Neural cell (in vitro differentiated cells): ENCODE data around the gene PROX2. TPM values are rescaled to one million over a fixed set of nuclear protein-coding genes. Genes with fewer than 3 reads are reported as not detected.

ENCODE experiments used
- H2AFZ ChIP-seq: fragments of 200-600, 300-800 bp; sonication (generic), shearing (Covaris generic); 2 replicates; pipeline ENCODE4 v1.6.0; 2014; ENCODE audit warnings: low read depth, mild to moderate bottlenecking, antibody characterized with exemption, low read length, moderate library complexity
- H3F3A ChIP-seq: fragments of 200-600 bp; shearing (Covaris generic); 2 replicates; pipeline ENCODE4 v1.6.1; 2016; ENCODE audit warnings: mild to moderate bottlenecking, moderate library complexity, mixed read lengths, antibody characterized with exemption, low read length; ENCODE audit not compliant: insufficient read depth, poor library complexity, severe bottlenecking
- H3K27ac ChIP-seq: fragments of 200-600, 300-800 bp; sonication (generic), shearing (Covaris generic); 2 replicates; pipeline ENCODE4 v1.5.1; 2014; ENCODE audit warnings: mild to moderate bottlenecking, low read length, moderate library complexity
- H3K27me3 ChIP-seq: fragments of 300-800, 200-600 bp; sonication (generic), shearing (Covaris generic); 2 replicates; pipeline ENCODE4 v1.6.0; 2014; ENCODE audit warnings: mild to moderate bottlenecking, low read depth, low read length, moderate library complexity; ENCODE audit not compliant: insufficient read depth
- H3K36me3 ChIP-seq: fragments of 300-800, 200-600 bp; sonication (generic), shearing (Covaris generic); 2 replicates; pipeline ENCODE4 v1.5.1; 2014; ENCODE audit warnings: mild to moderate bottlenecking, antibody characterized with exemption, low read length, moderate library complexity; ENCODE audit not compliant: insufficient read depth
- H3K4me2 ChIP-seq: fragments of 300-800, 200-600 bp; sonication (generic), shearing (Covaris generic); 2 replicates; pipeline ENCODE4 v1.6.0; 2014; ENCODE audit warnings: mild to moderate bottlenecking, low read length
- H3K4me3 ChIP-seq: fragments of 300-800, 200-600 bp; sonication (generic), shearing (Covaris generic); 2 replicates; pipeline ENCODE4 v1.5.1; 2014; ENCODE audit warnings: mild to moderate bottlenecking, low read length, moderate library complexity
- H3K79me2 ChIP-seq: fragments of 200-600 bp; shearing (Covaris generic); replicated peaks from 2 replicates; pipeline ENCODE4 v1.6.0; 2014; ENCODE audit warnings: mild to moderate bottlenecking, low read length, moderate library complexity; ENCODE audit not compliant: insufficient read depth
- H3K9ac ChIP-seq: fragments of 300-800, 200-600 bp; sonication (generic), shearing (Covaris generic); 2 replicates; pipeline ENCODE4 v1.6.1; 2016; ENCODE audit warnings: mild to moderate bottlenecking, low read length, mixed read lengths
- H3K9me2 ChIP-seq: fragments of 200-600 bp; shearing (Covaris generic); 2 replicates; pipeline ENCODE4 v1.6.1; 2016; ENCODE audit warnings: mild to moderate bottlenecking, low read length, mixed read lengths; ENCODE audit not compliant: insufficient read depth
- H3K9me3 ChIP-seq: fragments of 200-600, 300-800 bp; sonication (generic), shearing (Covaris generic); 2 replicates; pipeline ENCODE4 v1.6.1; 2016; ENCODE audit warnings: mild to moderate bottlenecking, mixed run types, low read length, moderate library complexity, mixed read lengths
- H4K20me1 ChIP-seq: fragments of 200-600 bp; shearing (Covaris generic); 2 replicates; pipeline ENCODE4 v1.6.1; 2016; ENCODE audit warnings: mild to moderate bottlenecking, mixed run types; ENCODE audit not compliant: insufficient read depth
- CTCF ChIP-seq: fragments of 450-650 bp; IDR thresholded peaks from 2 replicates; pipeline ENCODE4 v1.5.1; 2014; ENCODE audit warnings: antibody characterized with exemption, mild to moderate bottlenecking, moderate library complexity; ENCODE audit not compliant: poor library complexity, severe bottlenecking
- EP300 ChIP-seq: fragments of 450-650 bp; conservative IDR thresholded peaks from 2 replicates; pipeline ENCODE4 v1.6.1; 2014; ENCODE audit warnings: antibody characterized with exemption, mild to moderate bottlenecking, moderate library complexity; ENCODE audit not compliant: poor library complexity, severe bottlenecking
- EZH2 ChIP-seq: fragments of 200-600, 300-800 bp; shearing (Covaris generic), sonication (generic); IDR thresholded peaks from 2 replicates; pipeline ENCODE4 v1.6.1; 2014; ENCODE audit warnings: antibody characterized with exemption, low read length, borderline replicate concordance, mild to moderate bottlenecking; ENCODE audit not compliant: insufficient read depth, poor library complexity, severe bottlenecking
- MXI1 ChIP-seq: fragments of 450-650 bp; conservative IDR thresholded peaks from 2 replicates; pipeline ENCODE4 v1.6.1; 2014; ENCODE audit warnings: antibody characterized with exemption, mild to moderate bottlenecking; ENCODE audit not compliant: poor library complexity, severe bottlenecking
- POLR2AphosphoS5 ChIP-seq: IDR thresholded peaks from 2 replicates; pipeline ENCODE4 v1.6.1; 2012
- RAD21 ChIP-seq: fragments of 450-650 bp; conservative IDR thresholded peaks from 2 replicates; pipeline ENCODE4 v1.6.1; 2014; ENCODE audit warnings: antibody characterized with exemption, mild to moderate bottlenecking, moderate library complexity
- REST ChIP-seq: IDR thresholded peaks from 2 replicates; pipeline ENCODE4 v1.6.1; 2012; ENCODE audit warnings: borderline replicate concordance
- SMC3 ChIP-seq: fragments of 450-650 bp; conservative IDR thresholded peaks from 2 replicates; pipeline ENCODE4 v1.6.1; 2014; ENCODE audit warnings: antibody characterized with exemption, mild to moderate bottlenecking, moderate library complexity; ENCODE audit not compliant: poor library complexity
- TAF1 ChIP-seq: IDR thresholded peaks from 2 replicates; pipeline ENCODE4 v1.6.1; 2012; ENCODE audit warnings: low read depth
- polyA plus RNA-seq: library from polyadenylated mRNA; depleted of rRNA; stranded (reverse); fragments of >200 nt; gene quantifications from 2 replicates; pipeline ENCODE4 v1.2.3, GENCODE V29; 2014

The PROX2 gene
- polyA plus RNA-seq, 1 donor from 2014 or later, result not detected

- no peak for TF ChIP-seq POLR2AphosphoS5
- Histone ChIP-seq H3K4me2 (no peak overlapping the region), H3K9me2 (no peaks in the 10 kb centered on the region), H3K27ac (no peak overlapping the region), H2AFZ (no peak overlapping the region), H3K27me3 (no peaks in the 10 kb centered on the region), H4K20me1 (no peaks in the 10 kb centered on the region), H3F3A (no peaks in the 10 kb centered on the region), H3K9ac (no peak overlapping the region), H3K36me3 (no peaks in the 10 kb centered on the region), H3K79me2 (no peaks in the 10 kb centered on the region), H3K9me3 (no peaks in the 10 kb centered on the region), H3K4me3 (peak overlapping the region; percentile 21)
Observed at GRCh38 chr14:74921053-74921620, 45.2 kb upstream of the PROX2 start.

- no peaks in the 10 kb centered on the region for H4K20me1 ChIP-seq
- no peak overlapping the region for H2AFZ ChIP-seq
- no peak overlapping the region for H3K4me2 ChIP-seq
- no peak overlapping the region for H3K9ac ChIP-seq
- no peaks in the 10 kb centered on the region for H3K27me3 ChIP-seq
- TF ChIP-seq SMC3, result no peak
- TF ChIP-seq EP300, result no peak
- TF ChIP-seq POLR2AphosphoS5, result no peak
- no peak for TF ChIP-seq MXI1
- TF ChIP-seq TAF1, result no peak
- TF ChIP-seq CTCF, result no peak
- TF ChIP-seq EZH2, result no peak
- no peak for TF ChIP-seq RAD21
- TF ChIP-seq REST, result no peak
- no peak overlapping the region for H3K4me3 ChIP-seq
- H3K9me2 ChIP-seq, result no peaks in the 10 kb centered on the region
- H3K9me3 ChIP-seq, result no peaks in the 10 kb centered on the region
- H3K79me2 ChIP-seq, result no peaks in the 10 kb centered on the region
- no peaks in the 10 kb centered on the region for H3F3A ChIP-seq
- H3K36me3 ChIP-seq, result no peaks in the 10 kb centered on the region
- H3K27ac ChIP-seq, result no peak overlapping the region
Observed at GRCh38 chr14:74920281-74920680, 44.3 kb upstream of the PROX2 start.
